Inflammatory macrophage treated with lipopolysaccharide for 1 hour (primary cell): ENCODE measurements around the gene PLEKHA8.
"Not testable (repeated sequence)": the region's sequence is repeated elsewhere in the genome, so short reads cannot be mapped to it uniquely, and the experiment has no call there.

Experiments used
- DNase-seq, 2 donors: peaks; one replicate each; pipeline ENCODE4 v3.0.0-alpha.2; 2020 to 2022

PLEKHA8 gene

GRCh38 chr7:30026229-30027064, 1.8 kb upstream of the PLEKHA8 start, which contains the start of gene FKBP14:
Gene FKBP14 (minus strand): TSS chr7:30026702. CDS start chr7:30026508, 194 bp downstream.
- peak; percentile 94 to 99 for DNase-seq

- DNase-seq = peak; percentile 34 to 37
Measured at GRCh38 chr7:30027065-30027456, 1.2 kb upstream of the PLEKHA8 start.

- DNase-seq = no peak
Measured at GRCh38 chr7:30027740-30028215, 434 bp upstream of the PLEKHA8 start.

GRCh38 chr7:30028749-30029635, 780 bp downstream of the PLEKHA8 start:
- peak; percentile 27 to 30 for DNase-seq

GRCh38 chr7:30029696-30030095, 1.5 kb downstream of the PLEKHA8 start:
- DNase-seq = no peak

DNA sequence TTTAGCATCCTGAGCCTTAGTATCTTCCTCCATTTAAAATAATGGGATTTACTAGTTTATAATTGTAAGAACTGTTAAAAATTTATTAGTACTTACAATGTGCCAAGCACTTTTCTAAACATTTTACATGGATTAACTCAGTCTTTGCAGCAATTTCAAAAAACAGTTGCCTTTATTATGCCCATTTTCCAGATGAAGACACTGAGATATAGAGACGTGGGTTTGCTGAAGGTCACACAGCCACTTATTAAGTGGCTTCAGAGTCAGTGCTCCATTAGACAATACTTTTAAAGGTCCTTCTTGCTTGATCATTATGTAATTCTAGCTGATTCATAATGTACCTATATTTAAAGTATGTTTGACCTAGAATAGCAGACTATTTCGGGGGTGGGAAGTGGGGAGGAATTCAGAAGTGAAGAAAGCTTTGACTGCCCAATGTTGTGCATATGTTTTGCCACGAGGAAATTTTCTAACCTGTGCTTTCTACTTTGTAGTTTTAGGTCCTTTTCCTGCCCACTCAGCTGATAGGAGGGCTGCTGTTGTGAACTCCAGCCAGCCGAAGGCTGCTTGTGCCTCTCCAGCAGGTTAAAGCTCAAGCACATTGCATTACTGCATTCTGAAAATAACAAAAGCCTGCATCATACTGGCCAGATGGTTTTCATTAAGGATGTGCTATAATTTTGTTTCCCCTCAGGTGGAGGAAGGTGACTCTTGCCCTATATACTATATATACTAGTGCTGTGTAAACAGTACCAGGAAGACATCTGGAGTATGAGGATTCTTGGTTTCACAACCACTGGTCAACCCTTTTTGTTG, 4.3 kb downstream of the PLEKHA8 start:
- no peak for DNase-seq

DNA sequence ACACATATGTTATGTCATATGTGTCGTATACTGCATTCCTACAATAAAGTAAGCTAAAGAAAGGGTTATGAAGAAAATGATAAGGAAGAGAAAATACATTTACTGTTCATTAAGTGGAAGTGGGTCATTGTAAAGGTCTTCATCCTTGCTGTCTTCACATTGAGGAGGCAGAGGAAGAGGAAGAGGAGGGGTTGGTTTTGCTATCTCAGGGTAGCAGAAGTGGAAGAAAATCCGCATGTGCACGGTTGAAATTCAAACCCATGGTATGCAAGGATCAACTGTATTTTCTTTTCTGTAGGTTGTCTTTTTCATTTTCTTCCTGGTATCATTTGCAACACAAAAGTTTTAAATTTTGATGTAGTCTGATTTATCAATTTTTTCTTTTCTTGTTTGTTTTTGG, 6.3 kb downstream of the PLEKHA8 start:
- no peak for DNase-seq

DNA sequence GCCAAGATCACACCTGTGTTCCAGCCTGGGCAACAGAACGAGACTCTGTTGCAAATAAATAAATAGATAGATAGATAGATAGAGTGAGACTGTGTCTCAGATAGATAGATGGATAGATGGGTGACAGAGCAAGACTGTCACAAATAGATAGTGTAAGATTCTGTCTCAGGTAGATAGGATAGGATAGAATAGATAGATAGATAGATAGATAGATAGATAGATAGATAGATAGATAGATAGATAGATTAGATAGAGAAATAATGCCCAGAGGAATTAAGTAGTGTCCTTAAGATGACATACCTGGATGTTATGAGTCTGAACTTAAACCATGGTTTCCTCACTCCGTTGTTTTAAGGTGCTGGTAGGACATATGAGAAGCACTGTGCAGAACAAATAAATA, 8.0 kb downstream of the PLEKHA8 start:
- no peak for DNase-seq

GRCh38 chr7:30038196-30038980, 10.2 kb downstream of the PLEKHA8 start:
- DNase-seq = no peak

DNA sequence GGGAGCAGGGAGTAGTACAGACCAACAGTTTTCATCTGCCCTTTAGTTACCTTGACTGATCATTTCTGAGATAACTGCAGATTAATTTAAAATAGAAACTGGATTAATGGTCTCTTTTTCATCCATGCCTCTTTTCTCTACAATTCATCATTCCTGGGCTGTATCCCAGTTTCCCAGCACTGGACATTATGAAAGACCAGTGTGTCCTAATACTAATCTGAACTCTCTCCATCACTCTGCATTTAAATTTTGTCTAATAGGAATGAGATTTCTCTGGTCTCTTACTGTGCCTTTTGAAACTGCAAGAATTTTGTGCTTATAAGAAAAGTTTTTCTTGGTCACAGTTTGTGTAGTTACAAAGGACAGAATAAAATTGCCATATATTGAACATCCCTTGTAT, 12.7 kb downstream of the PLEKHA8 start:
- DNase-seq = no peak

DNA sequence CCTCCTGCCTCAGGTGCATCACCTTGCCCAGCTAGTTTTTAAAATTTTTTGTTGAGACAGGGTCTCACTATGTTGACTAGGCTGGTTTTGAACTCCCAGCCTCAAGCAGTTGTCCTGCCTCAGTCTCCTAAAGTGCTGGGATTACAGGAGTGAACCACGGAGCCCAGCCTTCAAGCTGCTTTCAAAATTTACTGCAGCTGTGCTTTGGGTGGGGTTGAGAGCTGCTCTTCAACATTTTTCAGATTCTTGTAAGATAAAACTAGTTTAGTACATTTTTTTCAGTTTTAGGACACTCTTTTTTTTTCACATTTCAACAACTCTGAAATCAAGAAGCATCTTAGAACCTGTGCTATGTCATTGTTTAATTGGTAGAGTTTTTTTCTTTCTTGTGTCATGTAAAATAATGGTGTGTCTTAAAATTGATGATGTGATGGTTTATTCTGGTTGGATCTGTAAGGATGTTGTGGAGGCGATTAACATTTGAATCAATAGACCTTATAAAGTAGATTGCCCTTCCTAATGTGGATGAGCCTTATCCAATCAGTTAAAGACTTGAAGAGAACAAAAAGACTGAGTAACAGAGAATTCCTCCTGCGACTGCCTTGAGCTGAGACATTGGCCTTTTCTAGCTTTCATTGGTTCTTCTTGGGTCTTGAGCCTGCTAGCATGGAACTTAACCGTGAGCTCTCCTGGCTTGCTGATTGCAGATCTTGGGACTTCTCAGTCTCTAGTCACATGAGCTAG, 13.5 kb downstream of the PLEKHA8 start:
- DNase-seq = peak in 1 of 2 donors; percentile 24

GRCh38 chr7:30046127-30046770, 18.0 kb downstream of the PLEKHA8 start:
- no peak for DNase-seq

GRCh38 chr7:30047124-30047523, 18.9 kb downstream of the PLEKHA8 start:
- DNase-seq = no peak

GRCh38 chr7:30048582-30048981, 20.4 kb downstream of the PLEKHA8 start:
- DNase-seq = no peak

- DNase-seq = no peak
Measured at GRCh38 chr7:30049173-30049572, 21.0 kb downstream of the PLEKHA8 start.

- DNase-seq = no peak
Measured at GRCh38 chr7:30053068-30053467, 24.9 kb downstream of the PLEKHA8 start.

DNA sequence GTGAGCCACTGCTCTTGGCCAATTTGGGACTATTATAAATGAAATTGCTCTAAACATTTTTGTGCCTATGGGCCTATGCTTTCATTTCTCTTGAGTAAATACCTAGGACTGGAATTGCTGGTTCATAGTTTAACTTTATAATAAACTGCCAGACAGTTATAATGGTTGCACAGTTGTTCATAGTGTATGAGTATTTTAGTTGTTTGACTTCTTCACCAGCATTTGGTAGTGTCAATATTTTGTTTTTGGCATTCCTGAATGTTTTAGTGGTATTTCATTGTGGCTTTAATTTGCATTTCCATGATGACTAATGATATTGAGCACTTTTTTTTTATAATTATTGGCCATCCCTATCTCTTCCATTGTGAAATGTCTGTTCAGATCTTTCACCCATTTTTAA, 29.5 kb downstream of the PLEKHA8 start:
- DNase-seq = no peak

DNA sequence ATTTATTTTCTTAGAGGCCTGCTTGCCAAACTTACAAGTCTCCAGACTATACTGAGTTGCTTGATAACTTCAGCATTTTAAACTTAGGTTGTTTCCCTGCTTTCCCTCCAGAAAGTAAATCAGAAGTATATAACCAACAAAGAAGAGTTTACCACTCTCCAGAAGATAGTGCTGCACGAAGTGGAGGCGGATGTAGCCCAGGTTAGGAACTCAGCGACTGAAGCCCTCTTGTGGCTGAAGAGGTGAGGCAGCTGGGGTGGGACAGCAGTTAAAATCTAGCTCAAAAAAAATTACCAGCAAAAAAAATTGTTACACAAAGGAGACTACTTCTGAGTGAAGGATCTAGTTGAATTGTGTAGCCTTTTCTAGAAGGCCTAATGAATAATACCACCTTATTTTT, 33.6 kb downstream of the PLEKHA8 start:
- DNase-seq = not testable (repeated sequence)

DNA sequence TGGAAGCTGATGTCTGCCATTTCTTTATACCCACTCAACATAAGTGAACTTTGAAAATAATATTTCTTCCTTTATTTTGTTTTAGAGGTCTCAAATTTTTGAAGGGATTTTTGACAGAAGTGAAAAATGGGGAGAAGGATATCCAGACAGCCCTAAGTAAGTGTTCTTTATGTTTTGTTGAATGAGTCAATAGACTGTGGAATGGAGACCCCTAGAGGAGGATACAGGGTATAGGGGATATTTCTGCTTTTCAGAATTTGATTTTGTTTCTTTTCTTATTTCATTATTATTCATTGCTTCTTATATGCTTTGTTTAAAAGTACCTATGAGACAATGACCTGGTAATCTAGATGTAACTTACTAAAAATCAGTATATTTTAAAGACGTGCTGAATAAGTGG, 34.4 kb downstream of the PLEKHA8 start:
- peak in 1 of 2 donors; percentile 50 for DNase-seq

DNA sequence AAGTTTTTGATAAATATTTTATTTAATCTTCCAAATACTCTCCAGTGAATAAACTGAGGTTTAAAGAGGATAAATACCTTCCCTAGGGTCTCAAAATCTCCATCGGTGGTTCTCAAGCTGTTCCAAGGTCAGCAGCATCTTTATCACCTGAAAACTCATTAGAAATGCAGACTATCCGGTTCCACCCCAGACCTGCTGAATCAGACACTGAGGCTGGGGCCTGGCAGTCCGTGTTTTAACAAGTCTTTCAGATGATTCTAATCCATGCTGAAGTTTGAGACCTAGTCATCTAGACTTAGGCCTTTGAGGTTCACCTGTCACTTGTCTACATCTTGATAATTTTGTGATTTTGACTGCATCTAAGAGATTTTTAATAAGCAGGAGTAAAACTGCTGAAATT, 37.5 kb downstream of the PLEKHA8 start:
- no peak for DNase-seq

DNA sequence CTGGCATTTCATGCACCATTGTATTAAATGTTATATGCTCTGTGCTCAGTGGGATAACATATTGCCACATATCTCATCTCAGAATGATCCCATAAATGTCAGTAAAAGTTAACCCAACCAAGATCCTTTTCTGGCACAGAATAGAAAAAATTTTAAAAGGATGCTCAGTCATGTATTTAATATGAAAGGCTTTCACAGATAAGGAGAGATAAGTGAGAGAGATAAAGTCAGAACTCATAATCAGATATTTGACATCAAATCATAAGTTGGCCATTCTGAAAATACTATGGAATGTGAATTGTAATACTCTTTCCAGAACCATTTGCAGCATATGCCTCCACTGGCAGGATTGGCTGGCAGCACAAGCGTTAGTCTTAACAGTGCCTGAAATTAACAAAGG, 38.5 kb downstream of the PLEKHA8 start:
- no peak for DNase-seq
